ENCODE data around the gene AMN.

- TF ChIP-seq GATA2 (IDR thresholded peaks at IDR 0.05; ENCODE audit: low read depth, low read length) (no peak), GATA3 (IDR thresholded peaks at IDR 0.05; ENCODE audit: low read depth, low read length) (no peak)
Observed at GRCh38 chr14:102954081-102954789, 31.8 kb downstream of the AMN start.
